PC-9 (cell line): ENCODE measurements around the gene BLOC1S1. TPM values are rescaled to one million over a fixed set of nuclear protein-coding genes. Genes with fewer than 3 reads are reported as not detected.

Experiments
- BruUV-seq: library from RNA; stranded (reverse); fragments of 400-500 nt; replicated peaks from 2 replicates; lab custom pipeline; 2021; lab: Mats Ljungman, UMichigan
- CTCF ChIA-PET: fragments of 300-600 bp; sonication (Branson Sonifier 250); formaldehyde crosslinking; loops from one replicate; lab custom pipeline; 2022; ENCODE audit warnings: antibody characterized with exemption; lab: Charles Lee
- POLR2A ChIA-PET: fragments of 300-600 bp; sonication (Branson Sonifier 250); formaldehyde crosslinking; loops from one replicate; lab custom pipeline; 2022; ENCODE audit warnings: antibody characterized with exemption; ENCODE audit not compliant: unreplicated experiment; lab: Charles Lee
- DNase-seq, 2 experiments: peaks; one replicate each; pipeline versions ENCODE4 v3.0.0 to v3.0.0-alpha.2; 2015 to 2022; ENCODE audit warnings: mixed read lengths in 1 of 2
- H2AFZ ChIP-seq: fragments of 200-600 bp; sonication (generic); 2 replicates; pipeline ENCODE4 v1.8.1; 2017; ENCODE audit warnings: antibody characterized with exemption
- H3F3A ChIP-seq: fragments of 200-600 bp; sonication (generic); 2 replicates; pipeline ENCODE4 v1.8.1; 2017; ENCODE audit warnings: antibody characterized with exemption, mild to moderate bottlenecking, low read depth; ENCODE audit not compliant: insufficient read depth
- H3K27ac ChIP-seq: fragments of 200-600 bp; sonication (generic); 2 replicates; pipeline ENCODE4 v1.6.1; 2016; ENCODE audit warnings: mixed run types
- H3K27me3 ChIP-seq: fragments of 200-600 bp; sonication (generic); 2 replicates; pipeline ENCODE4 v1.6.1; 2016; ENCODE audit warnings: low read depth, mixed run types; ENCODE audit not compliant: insufficient read depth
- H3K36me3 ChIP-seq: fragments of 200-600 bp; sonication (generic); 2 replicates; pipeline ENCODE4 v1.6.1; 2016; ENCODE audit warnings: low read depth, mixed run types
- H3K4me1 ChIP-seq: fragments of 200-600 bp; sonication (generic); replicated peaks from 2 replicates; pipeline ENCODE4 v1.6.1; 2016; ENCODE audit warnings: mixed run types; ENCODE audit not compliant: insufficient read depth
- H3K4me2 ChIP-seq: fragments of 200-600 bp; sonication (generic); 2 replicates; pipeline ENCODE4 v1.6.1; 2017; ENCODE audit warnings: mixed run types
- H3K4me3 ChIP-seq: fragments of 200-600 bp; sonication (generic); 2 replicates; pipeline ENCODE4 v1.6.1; 2016; ENCODE audit warnings: mixed run types
- H3K79me2 ChIP-seq: fragments of 200-600 bp; sonication (generic); 2 replicates; pipeline ENCODE4 v1.6.1; 2017; ENCODE audit warnings: low read depth, mixed run types
- H3K9me2 ChIP-seq: fragments of 200-600 bp; sonication (generic); 2 replicates; pipeline ENCODE4 v1.8.1; 2017; ENCODE audit warnings: mild to moderate bottlenecking; ENCODE audit not compliant: insufficient read depth
- H3K9me3 ChIP-seq: fragments of 200-600 bp; sonication (generic); 2 replicates; pipeline ENCODE4 v1.8.1; 2016; ENCODE audit warnings: low read depth; ENCODE audit not compliant: insufficient read depth
- H4K20me1 ChIP-seq: fragments of 200-600 bp; sonication (generic); 2 replicates; pipeline ENCODE4 v1.8.1; 2017; ENCODE audit not compliant: insufficient read depth
- EZH2 ChIP-seq: fragments of 200-600 bp; sonication (generic); IDR thresholded peaks from 2 replicates; pipeline ENCODE4 v1.8.0; 2017; ENCODE audit warnings: antibody characterized with exemption, low read depth
- intact Hi-C: fragments of 100-400 bp; cut with micrococcal nuclease; formaldehyde crosslinking; loops from one replicate; pipeline ENCODE4 v1.10.0; 2022; ENCODE audit not compliant: unreplicated experiment
- total RNA-seq: library from RNA; stranded (reverse); gene quantifications from 2 replicates; pipeline ENCODE4 v1.2.3, GENCODE V29; 2021
- TF ChIP-seq, protein P1 (sequence below): fragments of 200-600 bp; sonication (generic); conservative IDR thresholded peaks from 2 replicates; pipeline ENCODE4 v1.6.1; 2017; ENCODE audit warnings: mixed run types, antibody characterized with exemption, mild to moderate bottlenecking, moderate library complexity

Gene BLOC1S1
- total RNA-seq, 1 experiment from 2014 or later = 81.1 TPM

GRCh38 chr12:55741931-55742680 lies 26.3 kb downstream of the BLOC1S1 start:
- H3F3A ChIP-seq = peaks cover 10% of the 10 kb centered on the region; the same call in 1 of the 2 replicates
- DNase-seq = no peak
- H3K9me2 ChIP-seq = no peaks in the 10 kb centered on the region
- no peak overlapping the region for H3K27ac ChIP-seq
- TF ChIP-seq, protein P1, sequence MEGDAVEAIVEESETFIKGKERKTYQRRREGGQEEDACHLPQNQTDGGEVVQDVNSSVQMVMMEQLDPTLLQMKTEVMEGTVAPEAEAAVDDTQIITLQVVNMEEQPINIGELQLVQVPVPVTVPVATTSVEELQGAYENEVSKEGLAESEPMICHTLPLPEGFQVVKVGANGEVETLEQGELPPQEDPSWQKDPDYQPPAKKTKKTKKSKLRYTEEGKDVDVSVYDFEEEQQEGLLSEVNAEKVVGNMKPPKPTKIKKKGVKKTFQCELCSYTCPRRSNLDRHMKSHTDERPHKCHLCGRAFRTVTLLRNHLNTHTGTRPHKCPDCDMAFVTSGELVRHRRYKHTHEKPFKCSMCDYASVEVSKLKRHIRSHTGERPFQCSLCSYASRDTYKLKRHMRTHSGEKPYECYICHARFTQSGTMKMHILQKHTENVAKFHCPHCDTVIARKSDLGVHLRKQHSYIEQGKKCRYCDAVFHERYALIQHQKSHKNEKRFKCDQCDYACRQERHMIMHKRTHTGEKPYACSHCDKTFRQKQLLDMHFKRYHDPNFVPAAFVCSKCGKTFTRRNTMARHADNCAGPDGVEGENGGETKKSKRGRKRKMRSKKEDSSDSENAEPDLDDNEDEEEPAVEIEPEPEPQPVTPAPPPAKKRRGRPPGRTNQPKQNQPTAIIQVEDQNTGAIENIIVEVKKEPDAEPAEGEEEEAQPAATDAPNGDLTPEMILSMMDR = no peak
- no peak for TF ChIP-seq EZH2
- H3K9me3 ChIP-seq = no peaks in the 10 kb centered on the region
- peak overlapping the region; percentile 80 for H3K4me2 ChIP-seq
- H2AFZ ChIP-seq = 0 out of 2 replicates have a peak overlapping the region, but pooled peaks have one; percentile 59
- intact Hi-C loops = loop anchor here (5.0 kb wide), 1 partner anchor 75 kb away; the partner anchor contains the start of genes ORMDL2 and SARNP
- CTCF ChIA-PET = interaction anchor here (0.6 to 0.7 kb wide), 2 partner anchors 67 to 244 kb away, joined by 3 to 4 read pairs; no protein-coding TSS in a partner anchor
- no peaks in the 10 kb centered on the region for H3K36me3 ChIP-seq
- no peaks in the 10 kb centered on the region for H3K79me2 ChIP-seq
- peak overlapping the region; percentile 57 for H3K4me3 ChIP-seq
- POLR2A ChIA-PET = interaction anchor here (0.6 to 0.7 kb wide), 2 partner anchors 19 to 114 kb away, joined by 3 to 4 read pairs; no protein-coding TSS in a partner anchor
- no peaks in the 10 kb centered on the region for H3K27me3 ChIP-seq
- H4K20me1 ChIP-seq = no peaks in the 10 kb centered on the region
- H3K4me1 ChIP-seq = peaks cover 21% of the 10 kb centered on the region
- no TSS peak for BruUV-seq

GRCh38 chr12:55742719-55743405 lies 27.0 kb downstream of the BLOC1S1 start, which contains the start of gene GDF11:
Gene GDF11 (plus strand): TSS chr12:55743122. CDS start chr12:55743317, 195 bp downstream.
- Histone ChIP-seq H3K4me3 (peak within 1 kb of the TSS; percentile 59), H3K27me3 (no peaks in the 10 kb centered on the region), H2AFZ (peak within 1 kb of the TSS; percentile 69), H3K9me3 (no peaks in the 10 kb centered on the region), H3K27ac (no peak within 1 kb of the TSS), H3K4me1 (peaks cover 19% of the 10 kb centered on the region), H3F3A (peaks cover 10% of the 10 kb centered on the region; the same call in 1 of the 2 replicates), H3K4me2 (peak within 1 kb of the TSS; percentile 91), H3K79me2 (no peaks in the 10 kb centered on the region), H3K9me2 (no peaks in the 10 kb centered on the region), H4K20me1 (no peaks in the 10 kb centered on the region), H3K36me3 (no peaks in the 10 kb centered on the region)
- DNase-seq = peak; percentile 49 to 72
- intact Hi-C loops = loop anchor here (5.0 kb wide), 1 partner anchor 74 kb away; the partner anchor contains the start of genes ORMDL2 and SARNP
- no peak for TF ChIP-seq EZH2
- TF ChIP-seq, protein P1 = no peak
- no TSS peak for BruUV-seq
- CTCF ChIA-PET = no interaction called here
- POLR2A ChIA-PET = interaction anchor here (0.7 kb wide), 1 partner anchor 113 kb away, joined by 4 read pairs; no protein-coding TSS in a partner anchor
